GM12873 (cell line): Measurements from ENCODE around the gene LYST.

ENCODE experiments used
- CTCF ChIP-seq: IDR thresholded peaks from 2 replicates; pipeline ENCODE4 v1.5.1; 2012; ENCODE audit warnings: low read depth, mild to moderate bottlenecking, moderate library complexity, low read length, control low read depth; ENCODE audit not compliant: insufficient read depth; ENCODE audit errors: missing control alignments

The LYST gene

DNA sequence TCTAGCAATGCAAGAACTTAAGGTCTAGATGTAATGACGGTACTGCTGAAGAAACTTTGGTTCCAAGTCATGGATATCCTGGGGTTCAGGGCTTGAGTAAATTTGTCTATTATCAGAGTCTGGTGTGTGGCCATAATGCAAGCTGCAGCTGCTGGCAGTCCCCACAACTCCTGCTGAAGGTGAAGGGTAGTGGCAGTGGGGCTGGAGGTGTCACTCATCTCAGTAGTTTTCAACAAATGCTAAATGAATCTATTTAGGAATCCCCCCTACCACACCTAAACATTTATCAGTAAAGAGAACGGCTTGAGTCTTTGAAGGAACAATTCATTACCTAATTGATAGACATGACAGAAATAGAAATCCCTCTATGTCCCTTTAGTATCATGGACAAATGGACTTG lies 118.0 kb downstream of the LYST start:
- TF ChIP-seq CTCF, result no peak

- no peak for TF ChIP-seq CTCF
These were observed 120.5 kb downstream of the LYST start for GRCh38 chr1:235746245-235746644.

DNA sequence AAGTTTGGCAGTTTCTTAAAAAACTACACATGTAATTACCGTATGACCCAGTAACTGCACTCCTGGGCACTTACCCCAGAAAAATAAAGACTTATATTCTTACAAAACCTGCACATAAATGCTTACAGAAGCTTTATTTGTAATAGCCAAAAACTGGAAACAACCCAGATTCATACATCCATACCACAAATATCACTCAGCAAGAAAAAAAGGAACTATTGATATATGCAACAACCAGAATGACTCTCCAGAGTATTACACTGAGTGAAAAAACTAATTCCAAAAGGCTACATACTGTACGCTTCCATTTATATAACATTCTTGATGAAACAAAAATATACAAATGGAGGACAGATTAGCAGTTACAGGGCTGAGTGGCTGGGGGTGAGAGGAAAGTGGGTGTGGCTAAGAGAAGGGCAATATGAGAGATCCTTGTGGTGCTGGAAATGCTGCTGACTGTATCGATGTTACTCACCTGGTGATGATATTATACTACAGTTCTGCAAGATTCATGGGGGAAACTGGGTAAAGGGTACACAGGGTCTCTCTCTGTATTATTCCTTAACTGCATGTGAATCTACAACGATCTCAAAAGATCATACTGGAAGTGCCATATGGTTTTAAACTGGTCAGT lies 121.1 kb downstream of the LYST start:
- no peak for TF ChIP-seq CTCF

- TF ChIP-seq CTCF, result no peak
These were observed 123.6 kb downstream of the LYST start for GRCh38 chr1:235742914-235743599.

DNA sequence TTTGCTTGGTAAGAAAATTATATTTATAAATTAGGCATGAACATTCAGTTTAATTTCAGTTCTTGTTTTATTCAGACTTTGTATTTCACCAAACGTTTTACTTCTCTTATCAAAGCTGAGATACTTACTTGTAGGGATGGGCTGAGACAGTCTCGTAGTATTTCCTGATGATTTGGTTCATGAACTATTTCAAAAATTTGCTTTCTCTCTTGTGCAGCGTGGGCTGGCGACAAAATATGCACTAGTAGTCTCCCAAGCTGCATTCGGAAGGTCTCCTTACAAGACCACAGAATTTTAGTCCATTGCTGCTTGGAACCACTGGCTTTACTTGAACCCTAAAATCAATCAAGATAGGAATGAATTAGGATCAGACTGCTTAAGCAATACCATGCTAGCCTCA lies 125.4 kb downstream of the LYST start:
- no peak for TF ChIP-seq CTCF

GRCh38 chr1:235739631-235740030 lies 127.1 kb downstream of the LYST start:
- no peak for TF ChIP-seq CTCF

DNA sequence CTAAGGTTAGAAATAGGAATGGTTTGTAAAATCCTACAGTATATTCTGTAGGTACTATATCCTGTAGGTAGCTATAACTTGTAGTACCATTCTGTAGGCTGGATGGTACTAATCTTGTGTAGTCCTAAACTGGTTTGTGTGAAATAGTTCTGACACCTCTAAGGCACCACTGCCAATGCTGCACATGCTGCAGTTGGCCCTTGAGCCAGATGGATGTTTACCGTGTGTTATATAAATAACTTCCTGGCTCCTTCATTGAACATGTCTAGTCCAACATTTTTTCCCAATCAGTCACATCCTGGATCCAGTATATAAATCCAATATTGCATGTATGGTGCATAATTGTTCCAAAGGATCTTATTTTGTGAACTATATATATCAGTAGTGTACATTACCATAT lies 127.6 kb downstream of the LYST start:
- TF ChIP-seq CTCF, result no peak
